WERI-Rb-1 (cell line): ENCODE measurements around the gene KIF1B.

Experiments
- DNase-seq: peaks from one replicate; pipeline ENCODE4 v3.0.0-alpha.2; 2020
- H3K27ac ChIP-seq: fragments of 250-450 bp; sonication (Bioruptor Pico); 2 replicates; pipeline ENCODE4 v1.5.1; 2020; ENCODE audit warnings: mild to moderate bottlenecking, moderate library complexity
- H3K27me3 ChIP-seq: fragments of 250-450 bp; sonication (Bioruptor Pico); 2 replicates; pipeline ENCODE4 v1.5.1; 2021; ENCODE audit warnings: mild to moderate bottlenecking, low read depth, moderate library complexity; ENCODE audit not compliant: insufficient read depth, severe bottlenecking
- H3K36me3 ChIP-seq: fragments of 250-450 bp; sonication (Bioruptor Pico); 2 replicates; pipeline ENCODE4 v1.5.1; 2020; ENCODE audit warnings: mild to moderate bottlenecking, moderate library complexity
- H3K4me3 ChIP-seq: 2 replicates; pipeline ENCODE4 v1.5.1; 2011; ENCODE audit warnings: low read depth, mild to moderate bottlenecking, control low read depth, low read length
- H3K9me3 ChIP-seq: fragments of 250-450 bp; sonication (Bioruptor Pico); 2 replicates; pipeline ENCODE4 v1.5.1; 2021; ENCODE audit warnings: mild to moderate bottlenecking, moderate library complexity; ENCODE audit not compliant: severe bottlenecking
- TF ChIP-seq, protein P1 (sequence below): IDR thresholded peaks from 2 replicates; pipeline ENCODE4 v1.5.1; 2011; ENCODE audit warnings: low read depth, mild to moderate bottlenecking, control low read depth, inconsistent platforms, low read length

Gene KIF1B

DNA sequence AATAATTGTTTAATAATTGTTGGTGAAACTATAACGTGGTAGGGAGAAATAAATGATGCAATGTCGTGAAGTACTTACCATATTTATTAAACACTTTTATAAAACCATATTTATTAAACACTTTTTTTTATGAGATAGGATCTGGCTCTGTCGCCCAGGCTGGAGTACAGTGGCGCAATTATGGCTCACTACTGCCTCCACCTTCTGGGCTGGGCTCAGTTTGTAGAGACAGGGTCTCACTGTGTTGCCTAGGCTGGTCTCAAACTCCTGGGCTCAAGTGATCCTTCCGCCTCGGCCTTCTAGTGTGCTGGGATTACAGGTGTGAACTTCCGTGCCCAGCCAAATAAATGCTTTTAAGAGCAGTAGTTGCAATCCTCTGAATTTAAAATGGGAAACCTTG lies 112.5 kb downstream of the KIF1B start:
- Histone ChIP-seq H3K27me3 (no peaks in the 10 kb centered on the region), H3K27ac (no peak overlapping the region), H3K4me3 (no peak overlapping the region), H3K9me3 (no peaks in the 10 kb centered on the region), H3K36me3 (peaks cover 68% of the 10 kb centered on the region)
- TF ChIP-seq, protein P1, sequence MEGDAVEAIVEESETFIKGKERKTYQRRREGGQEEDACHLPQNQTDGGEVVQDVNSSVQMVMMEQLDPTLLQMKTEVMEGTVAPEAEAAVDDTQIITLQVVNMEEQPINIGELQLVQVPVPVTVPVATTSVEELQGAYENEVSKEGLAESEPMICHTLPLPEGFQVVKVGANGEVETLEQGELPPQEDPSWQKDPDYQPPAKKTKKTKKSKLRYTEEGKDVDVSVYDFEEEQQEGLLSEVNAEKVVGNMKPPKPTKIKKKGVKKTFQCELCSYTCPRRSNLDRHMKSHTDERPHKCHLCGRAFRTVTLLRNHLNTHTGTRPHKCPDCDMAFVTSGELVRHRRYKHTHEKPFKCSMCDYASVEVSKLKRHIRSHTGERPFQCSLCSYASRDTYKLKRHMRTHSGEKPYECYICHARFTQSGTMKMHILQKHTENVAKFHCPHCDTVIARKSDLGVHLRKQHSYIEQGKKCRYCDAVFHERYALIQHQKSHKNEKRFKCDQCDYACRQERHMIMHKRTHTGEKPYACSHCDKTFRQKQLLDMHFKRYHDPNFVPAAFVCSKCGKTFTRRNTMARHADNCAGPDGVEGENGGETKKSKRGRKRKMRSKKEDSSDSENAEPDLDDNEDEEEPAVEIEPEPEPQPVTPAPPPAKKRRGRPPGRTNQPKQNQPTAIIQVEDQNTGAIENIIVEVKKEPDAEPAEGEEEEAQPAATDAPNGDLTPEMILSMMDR, result no peak
- DNase-seq, result no peak

DNA sequence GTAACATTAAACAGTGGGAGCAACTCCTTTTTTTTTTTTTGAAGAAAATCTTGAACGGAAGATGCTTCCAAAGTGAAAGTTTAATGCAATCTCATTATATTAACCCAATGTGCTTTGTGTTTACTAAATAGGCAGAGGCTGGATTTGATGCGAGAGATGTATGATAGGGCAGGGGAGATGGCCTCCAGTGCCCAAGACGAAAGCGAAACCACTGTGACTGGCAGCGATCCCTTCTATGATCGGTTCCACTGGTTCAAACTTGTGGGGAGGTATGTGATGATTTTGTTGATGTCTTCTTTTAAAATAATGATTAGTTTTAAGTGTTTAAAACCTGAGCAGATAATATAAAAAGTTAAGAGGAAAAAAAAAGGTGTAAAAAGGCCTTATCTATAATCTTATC lies 114.3 kb downstream of the KIF1B start:
- H3K36me3 ChIP-seq, result peaks cover 81% of the 10 kb centered on the region
- H3K9me3 ChIP-seq, result no peaks in the 10 kb centered on the region
- H3K27ac ChIP-seq, result no peak overlapping the region
- TF ChIP-seq, protein P1, result no peak
- no peaks in the 10 kb centered on the region for H3K27me3 ChIP-seq
- H3K4me3 ChIP-seq, result no peak overlapping the region
- DNase-seq, result no peak

DNA sequence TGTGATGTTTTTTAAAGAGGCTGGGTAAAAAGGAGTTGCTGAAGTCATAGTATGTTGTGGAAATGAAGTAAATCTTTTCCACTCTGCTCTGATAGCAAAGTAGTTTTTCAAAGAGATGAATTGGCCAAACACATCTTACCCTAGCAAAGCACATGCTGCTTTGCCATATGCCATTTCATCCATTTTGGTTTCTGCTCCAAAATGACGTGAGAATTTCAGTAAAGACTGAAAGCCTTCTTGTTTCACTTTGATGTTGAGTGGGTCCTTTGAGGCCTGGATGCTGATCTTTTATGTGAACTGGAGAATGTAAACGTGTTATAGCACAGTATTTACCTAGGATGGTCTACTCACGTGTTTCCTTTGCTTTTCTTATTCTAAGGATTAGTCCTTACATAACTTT lies 115.2 kb downstream of the KIF1B start:
- Histone ChIP-seq H3K27me3 (no peaks in the 10 kb centered on the region), H3K9me3 (no peaks in the 10 kb centered on the region), H3K27ac (no peak overlapping the region), H3K4me3 (no peak overlapping the region), H3K36me3 (peaks cover 78% of the 10 kb centered on the region)
- DNase-seq, result no peak
- TF ChIP-seq, protein P1, result no peak

DNA sequence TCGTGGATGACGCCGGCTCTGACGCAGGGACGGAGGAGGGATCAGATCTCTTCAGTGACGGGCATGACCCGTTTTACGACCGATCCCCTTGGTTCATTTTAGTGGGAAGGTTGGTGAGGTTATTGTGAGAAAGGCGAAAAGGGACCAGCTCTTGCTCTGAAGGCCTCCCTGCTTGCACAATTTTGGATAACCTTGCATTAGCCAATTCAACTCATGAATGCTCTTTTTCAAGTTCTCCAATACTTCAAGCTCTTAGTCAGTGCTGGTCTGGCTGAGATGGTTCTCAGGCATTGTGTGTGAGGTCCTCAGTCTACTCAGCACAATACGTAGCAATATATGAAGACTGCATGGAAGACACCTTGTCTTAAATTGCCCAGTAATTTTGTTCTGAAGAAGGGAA lies 115.9 kb downstream of the KIF1B start:
- TF ChIP-seq, protein P1, result no peak
- Histone ChIP-seq H3K27ac (no peak overlapping the region), H3K4me3 (no peak overlapping the region), H3K27me3 (no peaks in the 10 kb centered on the region), H3K36me3 (peaks cover 81% of the 10 kb centered on the region), H3K9me3 (no peaks in the 10 kb centered on the region)
- DNase-seq, result no peak

DNA sequence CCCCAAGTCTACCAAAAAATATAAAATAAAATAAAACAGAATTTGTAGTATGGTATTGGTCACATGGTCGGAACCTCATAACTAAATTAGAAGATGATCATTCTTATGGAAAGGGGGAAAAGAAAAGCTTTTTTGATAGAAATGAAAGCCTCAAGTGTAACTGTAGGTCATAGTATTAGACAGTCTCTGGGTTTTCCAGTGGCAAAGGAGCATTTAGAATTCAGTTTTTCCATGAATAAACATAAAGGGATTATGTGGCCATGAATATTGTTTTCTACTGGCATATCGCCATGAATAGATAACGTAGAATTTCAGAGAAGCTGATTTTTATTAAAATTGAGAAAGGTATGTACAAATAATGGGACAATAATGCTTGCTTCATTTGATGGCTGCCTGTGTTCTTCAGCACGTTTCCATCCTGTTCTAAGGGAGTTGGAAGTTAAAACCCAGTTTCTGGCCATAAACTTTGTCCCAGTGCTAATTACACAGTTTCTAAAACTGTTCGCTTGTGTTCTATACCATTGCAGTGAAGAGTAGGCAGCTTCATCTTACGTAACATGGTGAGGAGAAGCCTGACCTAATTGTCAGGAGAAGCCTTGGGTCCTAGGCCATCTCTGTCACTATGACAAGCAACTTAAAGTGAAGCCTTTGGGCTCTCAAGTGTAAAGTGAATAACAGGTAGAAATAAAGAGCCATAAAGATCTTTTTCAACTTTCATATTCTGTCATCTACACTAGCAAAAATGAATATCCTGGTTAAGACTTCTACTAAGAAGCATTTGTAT lies 118.0 kb downstream of the KIF1B start:
- DNase-seq, result no peak
- Histone ChIP-seq H3K4me3 (no peak overlapping the region), H3K27me3 (no peaks in the 10 kb centered on the region), H3K36me3 (peaks cover 72% of the 10 kb centered on the region), H3K27ac (no peak overlapping the region), H3K9me3 (no peaks in the 10 kb centered on the region)
- TF ChIP-seq, protein P1, result no peak

DNA sequence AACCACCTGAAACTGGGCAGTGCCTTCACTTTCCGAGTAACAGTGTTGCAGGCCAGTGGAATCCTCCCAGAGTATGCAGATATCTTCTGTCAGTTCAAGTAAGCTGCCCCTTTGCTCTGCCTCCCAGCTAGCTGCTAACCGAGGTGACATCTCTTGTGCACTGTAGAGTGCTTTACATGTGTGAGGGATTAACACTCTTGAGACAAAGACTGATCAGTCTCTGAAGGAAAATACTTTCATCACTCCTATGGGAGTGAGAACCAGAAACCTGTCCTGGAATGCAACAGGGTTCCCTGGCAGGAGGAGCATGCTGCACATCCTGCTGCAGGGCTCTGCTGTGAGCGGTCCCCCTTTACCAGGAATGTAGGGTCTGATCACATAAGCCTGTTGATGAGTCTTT lies 127.1 kb downstream of the KIF1B start:
- H3K9me3 ChIP-seq, result no peaks in the 10 kb centered on the region
- no peak for DNase-seq
- no peaks in the 10 kb centered on the region for H3K27me3 ChIP-seq
- peaks cover 94% of the 10 kb centered on the region for H3K36me3 ChIP-seq
- H3K27ac ChIP-seq, result 0 out of 2 replicates have a peak overlapping the region, but pooled peaks have one; percentile 10
- no peak overlapping the region for H3K4me3 ChIP-seq
- TF ChIP-seq, protein P1, result no peak
